GM20431 (cell line): Measurements from ENCODE around the gene FXYD5.

ENCODE experiments used
- in situ Hi-C: fragments of 300-500 bp; cut with MseI, MboI; formaldehyde crosslinking; loops from one replicate; pipeline ENCODE4 v1.15.0; 2020; ENCODE audit warnings: low sequenced_read_pairs; ENCODE audit not compliant: unreplicated experiment

Gene FXYD5

DNA sequence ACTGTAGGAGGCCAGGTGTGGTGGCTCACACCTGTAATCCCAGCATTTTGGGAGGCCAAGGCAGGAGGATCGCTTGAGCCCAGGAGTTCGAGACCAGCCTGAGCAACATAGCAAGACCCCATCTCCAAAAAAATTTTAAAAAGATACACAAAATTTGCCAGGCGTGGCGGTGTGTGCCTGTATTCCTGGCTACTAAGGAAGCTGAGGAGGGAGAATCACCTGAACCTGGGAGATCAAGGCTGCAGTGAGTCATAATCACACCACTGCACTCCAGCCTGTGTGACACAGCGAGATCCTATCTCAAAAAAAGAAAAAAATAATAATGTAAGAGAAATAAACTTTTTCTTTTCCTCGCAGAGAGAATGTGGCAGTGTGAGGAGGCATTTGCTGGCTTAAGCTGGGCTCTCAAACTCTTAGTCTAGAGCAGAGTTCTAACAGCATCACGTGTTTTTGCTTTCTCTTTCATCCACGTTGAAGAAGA is 52.9 kb downstream of the FXYD5 start:
- in situ Hi-C loops, result no loop called here

DNA sequence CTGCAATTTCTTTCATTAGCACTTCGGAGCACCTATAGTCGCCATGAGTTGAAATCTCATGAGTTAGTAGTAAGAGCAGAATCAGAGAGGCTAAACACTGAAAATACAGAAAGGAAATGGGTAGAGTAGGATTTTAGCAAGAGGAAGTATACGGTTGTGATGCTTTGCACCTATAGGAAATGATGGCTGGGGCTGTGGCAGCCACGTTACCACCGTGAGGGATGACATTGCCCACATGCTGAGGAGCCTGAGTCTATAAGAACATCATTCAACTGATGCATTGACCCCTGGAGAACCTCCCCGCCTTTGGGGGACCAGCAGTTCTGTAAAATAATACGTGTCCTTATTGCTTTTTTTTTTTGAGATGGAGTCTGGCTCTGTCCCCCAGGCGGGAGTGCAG is 53.6 kb downstream of the FXYD5 start:
- in situ Hi-C loops, result no loop called here

DNA sequence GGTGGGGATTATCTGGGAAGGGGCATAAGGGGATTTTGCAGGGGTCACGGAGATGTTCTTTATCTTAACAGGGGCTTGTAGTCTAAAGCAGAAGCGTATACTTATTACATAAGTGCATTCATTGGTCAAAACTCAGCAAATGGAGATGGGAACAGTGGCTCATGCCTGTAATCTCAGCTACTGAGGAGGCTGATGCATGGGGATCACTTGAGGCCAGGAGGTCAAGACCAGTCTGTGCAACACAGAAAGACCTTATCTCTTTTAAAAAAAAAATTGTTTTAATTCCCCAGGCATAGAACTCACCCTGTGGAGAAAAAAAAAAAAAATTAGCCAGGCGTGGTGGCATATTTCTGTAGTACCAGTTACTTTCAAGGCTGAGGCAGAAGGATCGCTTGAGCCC is 55.1 kb downstream of the FXYD5 start:
- in situ Hi-C loops, result no loop called here

DNA sequence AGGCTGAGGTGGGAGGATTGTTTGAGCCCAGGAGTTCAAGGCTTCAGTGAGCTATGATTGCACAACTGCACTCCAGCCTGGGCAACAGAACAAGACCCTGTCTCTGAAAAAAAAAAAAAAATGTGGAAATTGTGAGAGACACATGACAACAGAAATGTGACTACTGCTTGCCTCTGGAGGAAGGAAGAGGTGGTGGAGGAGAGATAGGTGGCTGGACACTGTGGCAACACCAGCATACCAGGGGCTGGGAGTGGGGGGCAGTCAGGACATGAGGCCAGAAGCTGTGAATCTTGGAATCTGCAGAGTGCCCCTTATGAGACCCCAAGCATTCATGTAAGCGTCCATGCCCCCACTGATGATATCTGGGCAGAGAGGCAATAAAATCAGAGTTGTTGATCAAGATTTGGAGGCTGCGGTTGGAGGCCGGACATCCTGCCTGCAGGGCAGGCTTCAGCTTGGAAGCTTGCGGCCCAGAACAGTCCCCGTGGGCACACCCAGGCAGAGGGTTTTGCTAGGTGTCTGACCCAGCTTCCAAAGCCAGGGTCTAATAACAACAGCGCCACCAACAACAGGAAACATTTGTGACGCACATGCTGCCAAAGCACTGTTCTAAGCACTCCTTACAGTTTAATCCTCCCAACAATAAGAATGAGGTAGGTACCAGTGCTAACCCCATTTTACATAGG is 57.2 kb downstream of the FXYD5 start:
- in situ Hi-C loops, result no loop called here

DNA sequence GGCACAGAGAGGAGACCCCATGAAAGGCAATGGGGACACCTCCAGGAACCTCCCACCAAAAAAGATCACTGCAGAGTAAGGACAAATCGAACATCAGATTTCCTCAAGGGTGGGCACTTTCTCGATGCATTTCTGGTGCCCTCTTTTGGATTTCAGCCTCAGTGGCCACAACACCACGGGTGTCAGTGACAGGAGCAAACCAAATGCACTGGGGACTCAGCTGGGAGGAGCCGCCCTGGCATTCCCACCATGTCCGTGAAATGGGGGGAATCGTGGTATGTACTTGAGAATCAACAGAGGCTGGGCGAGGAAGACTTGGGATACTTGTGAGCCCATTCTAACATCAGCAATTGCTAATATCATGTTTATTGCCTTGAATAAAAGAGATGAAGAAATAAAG is 57.7 kb downstream of the FXYD5 start:
- in situ Hi-C loops, result no loop called here

DNA sequence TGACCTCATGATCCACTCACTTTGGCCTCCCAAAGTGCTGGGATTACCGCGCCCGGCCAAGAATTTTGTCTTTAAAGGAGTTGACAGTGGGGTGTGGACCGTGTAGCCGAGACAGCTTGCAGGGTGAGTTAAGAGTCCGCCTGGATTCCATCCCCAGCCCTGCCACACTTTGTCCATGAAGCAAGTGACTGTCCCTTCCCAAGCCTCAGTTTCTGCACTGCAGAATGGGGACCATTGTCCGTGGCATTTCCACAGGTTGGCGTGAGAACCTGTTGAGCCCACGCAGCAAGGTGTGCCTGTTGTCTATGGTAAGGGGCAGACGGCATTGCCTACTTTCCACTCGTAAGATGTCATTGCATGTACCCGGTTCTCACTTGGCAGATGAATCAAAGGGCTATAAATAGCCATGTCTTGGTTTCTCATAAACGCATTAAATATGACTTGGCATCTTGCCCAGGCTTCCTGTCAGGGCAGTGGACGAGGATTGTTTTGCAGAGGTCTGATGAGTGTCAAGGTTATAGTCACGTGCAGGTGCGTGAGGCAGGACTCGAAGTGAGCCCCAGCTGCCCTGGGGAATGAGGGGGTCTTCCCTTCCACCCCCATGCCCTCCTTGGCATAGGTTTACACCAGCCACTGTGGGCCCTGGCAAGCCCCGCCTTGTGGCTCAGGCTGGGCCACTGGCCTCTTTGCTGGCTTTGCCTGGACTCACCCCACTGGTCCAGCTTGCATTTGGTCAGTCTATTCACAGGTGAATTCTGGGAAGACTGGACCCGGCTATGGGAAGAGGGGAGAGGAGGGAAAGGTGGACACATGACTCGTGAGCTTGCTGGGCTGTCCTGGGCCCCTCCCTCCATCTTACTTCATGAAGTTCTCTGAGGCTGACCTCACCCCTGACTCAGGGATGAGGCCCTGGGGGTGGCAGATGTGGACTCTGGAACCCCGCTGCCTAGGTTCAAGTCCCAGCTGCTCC is 59.4 kb downstream of the FXYD5 start:
- in situ Hi-C loops, result no loop called here

DNA sequence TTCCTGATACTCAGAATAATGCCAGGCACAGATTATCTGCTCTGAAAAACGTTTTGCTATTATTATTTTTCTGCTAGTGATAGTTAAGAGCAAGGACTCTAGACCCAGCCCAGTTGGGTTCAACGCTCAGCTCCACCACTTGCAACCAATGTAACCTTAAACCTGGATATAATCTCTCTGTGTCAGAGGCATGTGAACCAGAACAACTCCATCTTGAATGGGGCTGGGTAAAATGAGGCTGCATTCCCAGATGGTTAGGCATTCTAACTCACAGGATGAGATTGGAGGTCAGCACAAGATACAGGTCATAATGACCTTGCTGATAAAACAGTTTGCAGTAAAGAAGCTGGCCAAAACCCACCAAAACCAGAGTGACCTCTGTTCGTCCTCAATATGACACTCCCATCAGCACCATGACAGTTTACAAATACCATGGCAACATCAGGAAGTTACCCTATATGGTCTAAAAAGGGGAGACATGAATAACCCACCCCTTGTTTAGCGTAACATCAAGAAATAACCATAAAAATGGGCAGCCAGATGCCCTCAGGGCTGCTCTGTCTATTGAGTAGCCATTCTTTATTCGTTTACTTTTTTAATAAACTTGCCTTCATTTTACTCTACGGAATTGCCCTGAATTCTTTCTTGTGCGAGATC is 60.4 kb downstream of the FXYD5 start:
- in situ Hi-C loops, result no loop called here

DNA sequence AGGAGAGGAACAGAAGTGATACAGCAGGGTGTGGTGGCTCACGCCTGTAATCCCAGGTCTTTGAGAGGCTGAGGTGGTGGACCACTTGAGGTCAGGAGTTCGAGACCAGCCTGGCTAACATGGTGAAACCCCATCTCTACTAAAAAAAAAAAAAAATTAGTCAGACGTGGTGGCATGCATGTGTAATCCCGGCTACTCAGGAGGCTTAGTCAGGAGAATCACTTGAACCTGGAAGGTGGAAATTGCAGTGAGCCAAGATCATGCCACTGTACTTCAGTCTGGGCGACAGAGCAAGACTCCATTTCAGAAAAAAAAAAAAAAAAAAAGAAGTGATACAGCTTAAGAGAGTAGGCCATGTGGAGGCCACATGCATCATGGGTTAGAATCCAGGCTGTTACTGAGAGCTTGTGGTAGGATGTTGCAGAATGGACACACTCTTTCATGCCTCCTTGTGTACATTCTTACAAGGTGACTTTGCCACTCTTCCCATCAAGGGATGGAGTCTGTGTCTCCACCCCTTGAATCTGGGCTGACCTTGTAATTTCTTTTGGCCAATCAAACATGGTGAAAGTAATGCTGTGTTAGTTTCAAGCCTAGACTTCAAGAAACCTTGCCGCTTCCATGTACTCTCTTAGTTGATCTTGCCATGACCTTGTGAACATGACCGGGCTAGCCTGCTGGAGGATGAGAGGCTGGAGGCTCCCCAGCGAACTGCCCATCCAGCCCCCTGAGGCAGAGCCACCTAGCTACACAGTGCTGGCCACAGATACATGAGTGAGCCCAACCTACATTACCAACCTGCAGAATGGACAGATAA is 61.7 kb downstream of the FXYD5 start:
- in situ Hi-C loops, result no loop called here

DNA sequence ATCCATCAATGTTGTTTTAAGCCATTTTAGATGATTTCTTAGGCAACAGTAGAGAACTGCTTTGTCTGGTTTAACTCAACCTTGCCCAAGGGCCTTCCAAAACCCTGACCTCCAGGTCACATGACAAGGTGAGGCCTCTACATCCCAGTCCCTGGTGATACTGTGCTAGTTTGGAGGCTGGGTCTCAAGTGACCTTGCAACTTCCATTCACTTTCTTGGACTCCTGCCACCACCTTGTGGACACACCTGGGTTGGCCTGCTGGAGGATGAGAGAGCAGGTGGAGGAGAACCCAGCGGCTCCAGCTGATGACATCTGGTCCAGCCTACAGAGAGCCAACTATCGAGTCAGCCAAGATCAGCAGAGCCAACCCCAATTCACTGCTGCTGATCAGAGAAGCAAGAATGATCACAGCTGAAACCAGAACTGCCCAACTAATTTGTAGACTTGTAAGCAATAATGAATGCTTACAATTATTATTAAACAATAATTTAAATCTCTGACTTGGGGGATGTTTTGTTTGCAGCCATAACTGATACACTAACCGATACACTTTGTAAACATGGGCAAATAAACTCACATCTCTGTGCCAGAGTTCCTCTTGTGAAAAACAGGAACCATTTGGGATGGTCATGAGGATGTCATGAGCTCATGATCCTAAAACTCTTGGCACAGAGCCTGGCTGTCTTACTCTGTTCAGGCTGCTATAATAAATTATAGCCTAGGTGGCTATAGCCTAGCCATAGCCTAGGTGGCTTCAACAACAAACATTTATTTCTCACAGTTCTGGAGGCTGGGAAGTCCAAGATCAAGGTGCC is 62.5 kb downstream of the FXYD5 start:
- in situ Hi-C loops, result no loop called here

DNA sequence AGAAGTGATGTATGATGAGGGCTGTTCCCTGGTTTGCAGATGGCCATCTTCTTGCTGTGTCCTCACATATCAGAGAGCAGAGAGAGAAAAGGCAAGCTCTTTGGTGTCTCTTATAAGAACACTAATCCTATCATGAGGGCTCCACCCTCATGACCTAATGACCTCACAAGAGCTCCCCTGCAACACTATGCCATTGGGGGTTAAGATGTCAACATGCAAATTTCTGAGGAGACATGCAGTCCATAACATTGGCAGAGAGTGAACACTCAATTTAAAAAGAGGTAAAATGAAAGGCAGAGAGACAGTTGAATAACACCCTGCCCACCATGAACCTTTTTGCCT is 63.1 kb downstream of the FXYD5 start:
- in situ Hi-C loops, result no loop called here

DNA sequence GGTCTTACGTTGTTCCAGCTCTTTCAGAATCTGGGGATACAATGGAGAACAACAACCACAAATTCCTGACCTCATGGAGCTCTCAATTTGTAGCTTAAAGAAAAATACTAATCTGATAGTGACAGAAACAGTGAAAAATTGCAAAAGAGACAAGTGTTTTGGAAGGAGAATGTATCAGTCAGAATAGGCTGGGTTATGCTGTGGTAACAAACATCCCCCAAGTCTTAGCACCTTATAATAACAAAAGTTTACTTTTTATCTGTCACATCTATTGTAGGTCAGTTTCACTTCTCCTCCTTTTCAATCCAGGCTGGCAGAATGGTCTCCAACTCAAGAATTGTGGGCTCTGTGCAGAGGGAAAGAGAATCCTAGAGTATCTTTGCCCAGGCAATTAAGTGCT is 64.5 kb downstream of the FXYD5 start:
- in situ Hi-C loops, result no loop called here
